WTC11 (cell line): ENCODE results near the gene EPN2. TPM values are rescaled to one million over a fixed set of nuclear protein-coding genes. Genes with fewer than 3 reads are reported as not detected.
A peak's percentile ranks its signal among the peaks of the same experiment; 100 is the strongest.

ENCODE experiments used
- ATAC-seq: fragments of 200-7000 bp; cut with Tn5 transposase; 2 replicates; pipeline ENCODE4 v1.10.0; 2021; ENCODE audit warnings: mild to moderate bottlenecking, moderate library complexity
- CTCF ChIA-PET: fragments of 300-600 bp; sonication (Branson Sonifier 250); formaldehyde crosslinking; loops from one replicate; lab custom pipeline; 2021; ENCODE audit warnings: antibody characterized with exemption; lab: Charles Lee
- POLR2A ChIA-PET: fragments of 350-600 bp; sonication (Branson Sonifier 250); formaldehyde crosslinking; loops from one replicate; lab custom pipeline; 2021; ENCODE audit warnings: antibody characterized with exemption; lab: Charles Lee
- DNase-seq: peaks from one replicate; pipeline ENCODE4 v3.0.0; 2021; ENCODE audit warnings: low spot score
- H3K27ac Mint-ChIP-seq: 2 replicates; pipeline ENCODE4 v1.8.0; 2021; ENCODE audit warnings: mixed read lengths
- H3K27me3 Mint-ChIP-seq: 2 replicates; pipeline ENCODE4 v1.8.0; 2021; ENCODE audit warnings: low read depth, mild to moderate bottlenecking, moderate library complexity, mixed read lengths
- H3K36me3 Mint-ChIP-seq: 2 replicates; pipeline ENCODE4 v1.8.0; 2021; ENCODE audit warnings: mixed read lengths
- H3K4me1 Mint-ChIP-seq: 2 replicates; pipeline ENCODE4 v1.8.0; 2022; ENCODE audit warnings: mixed read lengths
- H3K4me3 Mint-ChIP-seq: 2 replicates; pipeline ENCODE4 v1.8.0; 2021; ENCODE audit warnings: mild to moderate bottlenecking, moderate library complexity, mixed read lengths
- H3K9me3 Mint-ChIP-seq: 2 replicates; pipeline ENCODE4 v1.8.0; 2021; ENCODE audit warnings: mixed read lengths
- ATF1 ChIP-seq: sonication (generic); formaldehyde crosslinking; IDR thresholded peaks from 2 replicates; pipeline ENCODE4 v1.8.1; 2023; ENCODE audit warnings: mild to moderate bottlenecking, moderate library complexity, missing genetic modification reagents
- CBFB ChIP-seq: sonication (generic); formaldehyde crosslinking; IDR thresholded peaks from 2 replicates; pipeline ENCODE4 v1.8.1; 2022; ENCODE audit warnings: mild to moderate bottlenecking, low read depth, missing genetic modification reagents
- ERG ChIP-seq: fragments of 250-450 bp; sonication (Bioruptor Pico); IDR thresholded peaks from 2 replicates; pipeline ENCODE4 v1.8.0; 2021; ENCODE audit warnings: mild to moderate bottlenecking
- FOXK1 ChIP-seq: sonication (generic); formaldehyde crosslinking; IDR thresholded peaks from 2 replicates; pipeline ENCODE4 v1.8.0; 2022; ENCODE audit warnings: mild to moderate bottlenecking, moderate library complexity, missing genetic modification reagents
- HMGA2 ChIP-seq: fragments of 250-450 bp; sonication (Bioruptor Pico); IDR thresholded peaks from 2 replicates; pipeline ENCODE4 v1.4.0; 2021; ENCODE audit warnings: mild to moderate bottlenecking, moderate library complexity
- JAZF1 ChIP-seq: fragments of 250-450 bp; sonication (Bioruptor Pico); IDR thresholded peaks from 2 replicates; pipeline ENCODE4 v1.9.0; 2021; ENCODE audit warnings: moderate library complexity, mild to moderate bottlenecking, inconsistent platforms
- KAT7 ChIP-seq: sonication (generic); formaldehyde crosslinking; IDR thresholded peaks from 2 replicates; pipeline ENCODE4 v1.8.1; 2023; ENCODE audit warnings: missing genetic modification reagents, mild to moderate bottlenecking, borderline replicate concordance
- MXD4 ChIP-seq: fragments of 250-450 bp; sonication (Bioruptor Pico); IDR thresholded peaks from 2 replicates; pipeline ENCODE4 v1.8.0; 2021; ENCODE audit warnings: mild to moderate bottlenecking, moderate library complexity, borderline replicate concordance
- MYBL2 ChIP-seq: sonication (generic); formaldehyde crosslinking; IDR thresholded peaks from 2 replicates; pipeline ENCODE4 v1.8.1; 2023; ENCODE audit warnings: mild to moderate bottlenecking, moderate library complexity, missing genetic modification reagents
- NR2C2 ChIP-seq: sonication (generic); formaldehyde crosslinking; IDR thresholded peaks from 2 replicates; pipeline ENCODE4 v1.8.0; 2022; ENCODE audit warnings: mild to moderate bottlenecking, missing genetic modification reagents
- SMAD3 ChIP-seq: sonication (generic); formaldehyde crosslinking; IDR thresholded peaks from 2 replicates; pipeline ENCODE4 v1.8.0; 2022; ENCODE audit warnings: missing genetic modification reagents, mild to moderate bottlenecking, borderline replicate concordance
- TCF7 ChIP-seq: sonication (generic); formaldehyde crosslinking; IDR thresholded peaks from 2 replicates; pipeline ENCODE4 v1.8.0; 2022; ENCODE audit warnings: mild to moderate bottlenecking, low read depth, missing genetic modification reagents, moderate library complexity
- TP53 ChIP-seq: sonication (generic); formaldehyde crosslinking; IDR thresholded peaks from 2 replicates; pipeline ENCODE4 v1.8.1; 2023; ENCODE audit warnings: mild to moderate bottlenecking, missing genetic modification reagents
- USF1 ChIP-seq: sonication (generic); formaldehyde crosslinking; IDR thresholded peaks from 2 replicates; pipeline ENCODE4 v1.8.0; 2022; ENCODE audit warnings: mild to moderate bottlenecking, missing genetic modification reagents
- ZNF121 ChIP-seq: sonication (generic); formaldehyde crosslinking; IDR thresholded peaks from 2 replicates; pipeline ENCODE4 v1.8.0; 2023; ENCODE audit warnings: missing genetic modification reagents
- ZNF317 ChIP-seq: sonication (generic); formaldehyde crosslinking; IDR thresholded peaks from 2 replicates; pipeline ENCODE4 v1.8.1; 2023; ENCODE audit warnings: low read depth, mild to moderate bottlenecking, moderate library complexity, missing genetic modification reagents, borderline replicate concordance
- ZNF396 ChIP-seq: fragments of 250-450 bp; sonication (Bioruptor Pico); IDR thresholded peaks from 2 replicates; pipeline ENCODE4 v1.8.0; 2021; ENCODE audit warnings: mild to moderate bottlenecking, moderate library complexity, borderline replicate concordance
- ZSCAN18 ChIP-seq: fragments of 250-450 bp; sonication (Bioruptor Pico); IDR thresholded peaks from 2 replicates; pipeline ENCODE4 v2.1.2; 2022; ENCODE audit warnings: mild to moderate bottlenecking, moderate library complexity
- total RNA-seq: library from RNA; stranded (reverse); gene quantifications from 3 replicates; pipeline ENCODE4 v1.2.3, GENCODE V29; 2021
- TF ChIP-seq, protein P1 (sequence below): sonication (generic); formaldehyde crosslinking; IDR thresholded peaks from 2 replicates; pipeline ENCODE4 v1.8.1; 2023; ENCODE audit warnings: mild to moderate bottlenecking, missing genetic modification reagents, borderline replicate concordance

Gene EPN2
- total RNA-seq, 1 experiment from 2014 or later: 48.8 TPM

GRCh38 chr17:19294443-19294842 lies 57.3 kb downstream of the EPN2 start (continued):
- TF ChIP-seq ERG (no peak), ZNF396 (CRISPR knock-in tag) (no peak), MYBL2 (CRISPR knock-in tag) (no peak), MXD4 (CRISPR knock-in tag) (no peak), ZNF317 (no peak)
- TF ChIP-seq, all 79 proteins: peak for 0

DNA sequence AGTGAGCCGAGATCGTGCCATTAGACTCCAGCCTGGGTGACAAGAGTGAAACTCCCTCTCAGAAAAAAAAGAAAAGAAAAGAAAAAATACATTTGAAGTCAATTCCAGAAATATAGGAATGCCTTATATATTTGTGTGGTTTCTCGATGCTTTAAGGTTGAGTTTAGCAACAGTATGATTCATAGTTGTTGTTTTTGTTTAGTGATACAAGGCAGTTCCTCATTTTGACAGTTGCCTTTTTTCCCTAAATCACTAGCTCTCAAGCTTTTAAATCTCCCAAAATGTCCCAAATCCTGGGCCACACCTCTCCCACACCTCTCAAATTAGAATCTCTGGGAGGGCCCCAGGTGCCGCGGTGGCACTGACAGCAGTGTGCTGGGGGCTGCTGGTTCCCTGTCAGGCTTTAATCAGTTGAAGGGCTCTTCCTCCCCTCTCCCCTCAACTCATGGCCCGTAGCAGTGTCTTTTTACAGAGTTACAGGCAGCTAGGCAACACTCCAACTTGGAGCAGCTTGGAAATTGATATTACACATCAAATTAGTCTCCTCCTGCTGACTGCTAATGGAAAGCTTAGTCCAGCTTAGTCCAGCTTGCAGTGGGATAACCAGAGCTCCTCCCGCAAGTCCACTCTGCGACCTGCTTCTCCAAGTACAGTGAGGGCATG lies 58.4 kb downstream of the EPN2 start:
- peaks cover 12% of the 10 kb centered on the region for H3K4me1 Mint-ChIP-seq
- DNase-seq: no peak
- CTCF ChIA-PET: no interaction called here
- no peak overlapping the region for H3K4me3 Mint-ChIP-seq
- POLR2A ChIA-PET: no interaction called here
- H3K27me3 Mint-ChIP-seq: no peaks in the 10 kb centered on the region
- no peak for TF ChIP-seq SMAD3 (CRISPR knock-in tag)
- no peak for TF ChIP-seq TP53 (CRISPR knock-in tag)
- TF ChIP-seq ZSCAN18 (CRISPR knock-in tag): no peak
- no peak for TF ChIP-seq JAZF1 (CRISPR knock-in tag)
- no peak for TF ChIP-seq TCF7 (CRISPR knock-in tag)
- TF ChIP-seq ZNF396 (CRISPR knock-in tag): no peak
- no peak for TF ChIP-seq ATF1 (CRISPR knock-in tag)
- TF ChIP-seq FOXK1: no peak
- no peak for TF ChIP-seq KAT7
- TF ChIP-seq, all 79 proteins: peak for 0
- Mint-ChIP-seq H3K9me3 (no peaks in the 10 kb centered on the region), H3K36me3 (no peaks in the 10 kb centered on the region), H3K27ac (no peak overlapping the region; the same call in 1 of the 2 replicates)
- no peak for ATAC-seq

GRCh38 chr17:19296786-19297778 lies 59.9 kb downstream of the EPN2 start:
- ATAC-seq (no peak), DNase-seq (no peak)
- ChIA-PET CTCF (interaction anchor here (1.2 to 1.4 kb wide), 2 partner anchors 25 to 40 kb away, joined by 3 read pairs; no protein-coding TSS in a partner anchor), POLR2A (no interaction called here)
- Mint-ChIP-seq H3K4me1 (peaks cover 12% of the 10 kb centered on the region; the same call in 1 of the 2 replicates), H3K27ac (peak overlapping the region; percentile 63; the same call in 1 of the 2 replicates), H3K9me3 (no peaks in the 10 kb centered on the region), H3K36me3 (no peaks in the 10 kb centered on the region), H3K4me3 (no peak overlapping the region), H3K27me3 (no peaks in the 10 kb centered on the region; the same call in 1 of the 2 replicates)
- TF ChIP-seq HMGA2 (no peak), SMAD3 (CRISPR knock-in tag) (no peak), NR2C2 (CRISPR knock-in tag) (no peak), ZNF121 (CRISPR knock-in tag) (no peak), USF1 (CRISPR knock-in tag) (no peak), CBFB (CRISPR knock-in tag) (no peak)
- TF ChIP-seq, protein P1, sequence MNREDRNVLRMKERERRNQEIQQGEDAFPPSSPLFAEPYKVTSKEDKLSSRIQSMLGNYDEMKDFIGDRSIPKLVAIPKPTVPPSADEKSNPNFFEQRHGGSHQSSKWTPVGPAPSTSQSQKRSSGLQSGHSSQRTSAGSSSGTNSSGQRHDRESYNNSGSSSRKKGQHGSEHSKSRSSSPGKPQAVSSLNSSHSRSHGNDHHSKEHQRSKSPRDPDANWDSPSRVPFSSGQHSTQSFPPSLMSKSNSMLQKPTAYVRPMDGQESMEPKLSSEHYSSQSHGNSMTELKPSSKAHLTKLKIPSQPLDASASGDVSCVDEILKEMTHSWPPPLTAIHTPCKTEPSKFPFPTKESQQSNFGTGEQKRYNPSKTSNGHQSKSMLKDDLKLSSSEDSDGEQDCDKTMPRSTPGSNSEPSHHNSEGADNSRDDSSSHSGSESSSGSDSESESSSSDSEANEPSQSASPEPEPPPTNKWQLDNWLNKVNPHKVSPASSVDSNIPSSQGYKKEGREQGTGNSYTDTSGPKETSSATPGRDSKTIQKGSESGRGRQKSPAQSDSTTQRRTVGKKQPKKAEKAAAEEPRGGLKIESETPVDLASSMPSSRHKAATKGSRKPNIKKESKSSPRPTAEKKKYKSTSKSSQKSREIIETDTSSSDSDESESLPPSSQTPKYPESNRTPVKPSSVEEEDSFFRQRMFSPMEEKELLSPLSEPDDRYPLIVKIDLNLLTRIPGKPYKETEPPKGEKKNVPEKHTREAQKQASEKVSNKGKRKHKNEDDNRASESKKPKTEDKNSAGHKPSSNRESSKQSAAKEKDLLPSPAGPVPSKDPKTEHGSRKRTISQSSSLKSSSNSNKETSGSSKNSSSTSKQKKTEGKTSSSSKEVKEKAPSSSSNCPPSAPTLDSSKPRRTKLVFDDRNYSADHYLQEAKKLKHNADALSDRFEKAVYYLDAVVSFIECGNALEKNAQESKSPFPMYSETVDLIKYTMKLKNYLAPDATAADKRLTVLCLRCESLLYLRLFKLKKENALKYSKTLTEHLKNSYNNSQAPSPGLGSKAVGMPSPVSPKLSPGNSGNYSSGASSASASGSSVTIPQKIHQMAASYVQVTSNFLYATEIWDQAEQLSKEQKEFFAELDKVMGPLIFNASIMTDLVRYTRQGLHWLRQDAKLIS (CRISPR knock-in tag): no peak
